Choroid plexus epithelial cell (primary cell): ENCODE results near the gene ITGA1.

ENCODE experiments used
- DNase-seq: peaks from one replicate; pipeline ENCODE4 v3.0.0-alpha.2; 2010; ENCODE audit warnings: low read depth
- H3K4me3 ChIP-seq: 2 replicates; pipeline ENCODE4 v1.5.1; 2011; ENCODE audit warnings: low read depth, mild to moderate bottlenecking, control low read depth, low read length, moderate library complexity
- CTCF ChIP-seq: conservative IDR thresholded peaks from 2 replicates; pipeline ENCODE4 v1.5.1; 2011; ENCODE audit warnings: low read depth, mild to moderate bottlenecking, control low read depth, inconsistent platforms, low read length, moderate library complexity

ITGA1 gene

GRCh38 chr5:52824827-52825226 is 37.1 kb downstream of the ITGA1 start:
- TF ChIP-seq CTCF, result no peak
- H3K4me3 ChIP-seq, result no peak overlapping the region
- DNase-seq, result no peak

- no peak for DNase-seq
- H3K4me3 ChIP-seq, result no peak overlapping the region
- TF ChIP-seq CTCF, result no peak
These were observed 38.1 kb downstream of the ITGA1 start for GRCh38 chr5:52825826-52826225.

DNA sequence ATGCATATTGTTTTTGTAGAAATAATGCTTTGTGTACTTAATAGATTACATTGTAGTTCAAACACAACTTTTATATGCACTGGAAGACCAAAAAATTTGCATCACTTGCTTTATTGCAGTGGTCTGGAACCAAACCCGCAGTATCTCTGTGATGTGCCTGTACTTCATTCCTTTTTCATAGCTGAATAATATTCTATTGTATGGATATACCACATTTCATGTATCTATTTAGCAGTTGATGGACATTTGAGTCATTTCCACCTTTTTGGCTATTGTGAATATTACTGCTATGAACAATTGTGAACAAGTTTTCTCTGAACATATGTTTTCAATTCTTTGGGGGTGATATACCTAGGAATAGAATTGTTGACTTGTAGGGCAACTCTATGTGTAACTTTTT is 40.1 kb downstream of the ITGA1 start:
- TF ChIP-seq CTCF, result no peak
- no peak for DNase-seq
- H3K4me3 ChIP-seq, result no peak overlapping the region

- no peak for TF ChIP-seq CTCF
- H3K4me3 ChIP-seq, result no peak overlapping the region
- no peak for DNase-seq
These were observed 41.9 kb downstream of the ITGA1 start for GRCh38 chr5:52829664-52830063.

GRCh38 chr5:52830650-52831049 is 42.9 kb downstream of the ITGA1 start:
- no peak overlapping the region for H3K4me3 ChIP-seq
- DNase-seq, result no peak
- TF ChIP-seq CTCF, result no peak

DNA sequence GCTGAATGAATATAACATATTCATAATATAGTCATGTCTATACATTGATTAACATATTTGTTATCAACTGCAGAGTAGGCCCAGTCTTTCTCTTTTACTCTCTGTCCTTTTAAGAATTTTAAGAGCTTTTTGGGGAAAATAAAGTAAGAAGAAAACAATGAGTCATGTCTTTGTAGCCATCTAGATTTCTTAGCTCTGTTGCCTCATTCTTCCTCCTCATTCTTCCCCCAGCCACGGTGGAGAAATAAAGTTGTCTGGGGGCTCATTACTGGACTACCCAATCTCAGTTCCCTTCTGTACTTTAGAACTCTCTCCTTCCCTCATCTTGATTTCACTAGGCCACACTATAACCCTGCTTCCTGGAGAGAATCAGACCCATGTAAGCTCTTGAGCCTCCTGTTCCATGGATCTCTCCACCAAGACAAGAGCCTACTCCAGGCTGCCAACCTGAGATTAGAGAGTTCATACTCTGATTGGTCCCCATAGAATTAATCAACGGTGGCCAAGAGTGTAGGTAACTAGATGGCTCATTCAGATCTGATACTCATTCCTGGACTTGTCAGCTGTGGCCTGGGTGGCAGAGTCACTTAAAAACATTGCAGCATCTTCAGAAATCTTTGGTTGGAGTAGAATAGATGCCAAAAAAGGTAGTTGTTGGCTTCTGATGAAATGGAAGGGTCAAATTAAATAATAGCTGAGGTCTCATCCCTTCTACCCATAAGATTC is 44.2 kb downstream of the ITGA1 start:
- TF ChIP-seq CTCF, result no peak
- H3K4me3 ChIP-seq, result no peak overlapping the region
- DNase-seq, result peak; percentile 44

- no peak for TF ChIP-seq CTCF
These were observed 46.6 kb downstream of the ITGA1 start for GRCh38 chr5:52834320-52834719.

More at GRCh38 chr5:52834320-52834719, 46.6 kb downstream of the ITGA1 start:
- no peak for DNase-seq
- no peak overlapping the region for H3K4me3 ChIP-seq
